HUES6 (cell line): ENCODE data around the gene EVC.
"Not testable (repeated sequence)": the region's sequence is repeated elsewhere in the genome, so short reads cannot be mapped to it uniquely, and the experiment has no call there.

Experiments
- H3K27ac ChIP-seq: 2 replicates; pipeline ENCODE4 v1.7.0; 2013; ENCODE audit warnings: low read depth, mild to moderate bottlenecking, low read length, inconsistent platforms
- H3K27me3 ChIP-seq: 2 replicates; pipeline ENCODE4 v1.6.1; 2013; ENCODE audit warnings: low read length; ENCODE audit not compliant: control insufficient read depth, insufficient read depth
- H3K36me3 ChIP-seq: 2 replicates; pipeline ENCODE4 v1.6.1; 2013; ENCODE audit warnings: low read length; ENCODE audit not compliant: control insufficient read depth, insufficient read depth
- H3K4me1 ChIP-seq: 2 replicates; pipeline ENCODE4 v1.6.1; 2013; ENCODE audit warnings: low read length; ENCODE audit not compliant: control insufficient read depth, insufficient read depth
- H3K4me3 ChIP-seq: 2 replicates; pipeline ENCODE4 v1.5.1; 2013; ENCODE audit warnings: low read depth, low read length
- H3K9ac ChIP-seq: one replicate; pipeline ENCODE4 v1.6.1; 2013; ENCODE audit warnings: mild to moderate bottlenecking, low read length
- H3K9me3 ChIP-seq: 2 replicates; pipeline ENCODE4 v1.6.1; 2013; ENCODE audit warnings: low read depth, low read length; ENCODE audit not compliant: control insufficient read depth, insufficient read depth

EVC gene

GRCh38 chr4:5845035-5845905 is 134.3 kb downstream of the EVC start:
- Histone ChIP-seq H3K27ac (no peak overlapping the region), H3K36me3 (peaks cover 83% of the 10 kb centered on the region), H3K27me3 (no peaks in the 10 kb centered on the region), H3K9ac (peak overlapping the region; percentile 26), H3K4me3 (no peak overlapping the region), H3K9me3 (no peaks in the 10 kb centered on the region), H3K4me1 (0 out of 2 replicates have a peak, but pooled peaks cover 6% of the 10 kb centered on the region)

- H3K9ac ChIP-seq = no peak overlapping the region
- peaks cover 92% of the 10 kb centered on the region for H3K36me3 ChIP-seq
- no peaks in the 10 kb centered on the region for H3K9me3 ChIP-seq
- H3K27ac ChIP-seq = no peak overlapping the region
- H3K27me3 ChIP-seq = no peaks in the 10 kb centered on the region
- H3K4me1 ChIP-seq = no peaks in the 10 kb centered on the region
- H3K4me3 ChIP-seq = no peak overlapping the region
Measured at GRCh38 chr4:5851637-5852301, 140.8 kb downstream of the EVC start.

- Histone ChIP-seq H3K9me3 (no peaks in the 10 kb centered on the region), H3K4me3 (no peak overlapping the region), H3K27me3 (no peaks in the 10 kb centered on the region), H3K27ac (no peak overlapping the region), H3K36me3 (peaks cover 90% of the 10 kb centered on the region), H3K9ac (no peak overlapping the region), H3K4me1 (no peaks in the 10 kb centered on the region)
Measured at GRCh38 chr4:5852523-5853202, 141.7 kb downstream of the EVC start.

GRCh38 chr4:5854929-5855328 is 143.9 kb downstream of the EVC start:
- Histone ChIP-seq H3K27me3 (no peaks in the 10 kb centered on the region), H3K4me1 (no peaks in the 10 kb centered on the region), H3K4me3 (no peak overlapping the region), H3K9ac (no peak overlapping the region), H3K9me3 (no peaks in the 10 kb centered on the region), H3K36me3 (peaks cover 87% of the 10 kb centered on the region), H3K27ac (no peak overlapping the region)

- not testable (repeated sequence) for H3K4me1 ChIP-seq, H3K4me3 ChIP-seq, H3K27ac ChIP-seq, H3K27me3 ChIP-seq, H3K9ac ChIP-seq, H3K9me3 ChIP-seq
- peaks cover 86% of the 10 kb centered on the region for H3K36me3 ChIP-seq
Measured at GRCh38 chr4:5856362-5856761, 145.4 kb downstream of the EVC start.

- no peak overlapping the region for H3K27ac ChIP-seq
- no peaks in the 10 kb centered on the region for H3K9me3 ChIP-seq
- H3K4me3 ChIP-seq = no peak overlapping the region
- no peaks in the 10 kb centered on the region for H3K27me3 ChIP-seq
- no peak overlapping the region for H3K9ac ChIP-seq
- H3K4me1 ChIP-seq = no peaks in the 10 kb centered on the region
- peaks cover 82% of the 10 kb centered on the region for H3K36me3 ChIP-seq
Measured at GRCh38 chr4:5857199-5857598, 146.2 kb downstream of the EVC start.

- Histone ChIP-seq H3K9ac (no peak overlapping the region), H3K4me1 (no peaks in the 10 kb centered on the region), H3K9me3 (no peaks in the 10 kb centered on the region), H3K27ac (no peak overlapping the region), H3K4me3 (no peak overlapping the region), H3K27me3 (no peaks in the 10 kb centered on the region), H3K36me3 (peaks cover 79% of the 10 kb centered on the region)
Measured at GRCh38 chr4:5858020-5858769, 147.2 kb downstream of the EVC start.

- Histone ChIP-seq H3K9ac (no peak overlapping the region), H3K9me3 (no peaks in the 10 kb centered on the region), H3K4me1 (0 out of 2 replicates have a peak, but pooled peaks cover 4% of the 10 kb centered on the region), H3K36me3 (peaks cover 48% of the 10 kb centered on the region), H3K4me3 (no peak overlapping the region), H3K27me3 (no peaks in the 10 kb centered on the region), H3K27ac (no peak overlapping the region)
Measured at GRCh38 chr4:5863461-5864113, 152.6 kb downstream of the EVC start.
